ENCODE measurements around the gene PRPS1.
"Not testable (repeated sequence)": the region's sequence is repeated elsewhere in the genome, so short reads cannot be mapped to it uniquely, and the experiment has no call there.

PRPS1 gene

GRCh38 chrX:107676559-107677378, 48.5 kb downstream of the PRPS1 start:
- DNase-seq: peak; percentile 62

GRCh38 chrX:107677501-107677901, 49.2 kb downstream of the PRPS1 start:
- no peak for DNase-seq

GRCh38 chrX:107677909-107678308, 49.6 kb downstream of the PRPS1 start:
- no peak for DNase-seq

GRCh38 chrX:107678957-107679740, 50.8 kb downstream of the PRPS1 start:
- DNase-seq: peak; percentile 77

GRCh38 chrX:107682256-107682655, 53.9 kb downstream of the PRPS1 start:
- DNase-seq: no peak

- no peak for DNase-seq
Measured at GRCh38 chrX:107683124-107683895, 55.0 kb downstream of the PRPS1 start.

GRCh38 chrX:107683931-107684330, 55.6 kb downstream of the PRPS1 start:
- no peak for DNase-seq

GRCh38 chrX:107684956-107685385, 56.7 kb downstream of the PRPS1 start:
- DNase-seq: peak; percentile 26

GRCh38 chrX:107685586-107685985, 57.3 kb downstream of the PRPS1 start:
- not testable (repeated sequence) for DNase-seq

GRCh38 chrX:107686026-107686425, 57.7 kb downstream of the PRPS1 start:
- no peak for DNase-seq

- DNase-seq: no peak
Measured at GRCh38 chrX:107686792-107687191, 58.5 kb downstream of the PRPS1 start.

GRCh38 chrX:107687445-107687844, 59.1 kb downstream of the PRPS1 start:
- DNase-seq: no peak

GRCh38 chrX:107691024-107691448, 62.7 kb downstream of the PRPS1 start:
- no peak for DNase-seq

GRCh38 chrX:107699616-107700015, 71.3 kb downstream of the PRPS1 start:
- no peak for DNase-seq

- DNase-seq: no peak
Measured at GRCh38 chrX:107700317-107700774, 72.0 kb downstream of the PRPS1 start.
